Nephron progenitor cell (in vitro differentiated cells): Measurements from ENCODE around the gene CAMKK2.
"Not testable (repeated sequence)": the region's sequence is repeated elsewhere in the genome, so short reads cannot be mapped to it uniquely, and the experiment has no call there.

Experiments
- DNase-seq: peaks from one replicate; pipeline ENCODE4 v3.0.0; 2021
- H3K27ac Mint-ChIP-seq: 2 replicates; pipeline ENCODE4 v1.8.0; 2021; ENCODE audit warnings: mild to moderate bottlenecking, moderate library complexity, mixed read lengths
- H3K27me3 Mint-ChIP-seq: 2 replicates; pipeline ENCODE4 v1.8.0; 2021; ENCODE audit warnings: mild to moderate bottlenecking, low read depth, mixed read lengths; ENCODE audit not compliant: poor library complexity
- H3K36me3 Mint-ChIP-seq: 2 replicates; pipeline ENCODE4 v1.8.0; 2021; ENCODE audit warnings: low read depth, mixed read lengths
- H3K4me1 Mint-ChIP-seq: 2 replicates; pipeline ENCODE4 v1.8.0; 2021; ENCODE audit warnings: mixed read lengths
- H3K4me3 Mint-ChIP-seq: 2 replicates; pipeline ENCODE4 v1.8.0; 2021; ENCODE audit warnings: mild to moderate bottlenecking, moderate library complexity, mixed read lengths
- H3K9me3 Mint-ChIP-seq: 2 replicates; pipeline ENCODE4 v1.8.0; 2021; ENCODE audit warnings: mild to moderate bottlenecking, moderate library complexity, mixed read lengths
- TF ChIP-seq, protein P1 (sequence below): fragments of 200-600 bp; sonication (generic); IDR thresholded peaks from 2 replicates; pipeline ENCODE4 v1.5.0; 2021; ENCODE audit warnings: antibody characterized with exemption

The CAMKK2 gene

DNA sequence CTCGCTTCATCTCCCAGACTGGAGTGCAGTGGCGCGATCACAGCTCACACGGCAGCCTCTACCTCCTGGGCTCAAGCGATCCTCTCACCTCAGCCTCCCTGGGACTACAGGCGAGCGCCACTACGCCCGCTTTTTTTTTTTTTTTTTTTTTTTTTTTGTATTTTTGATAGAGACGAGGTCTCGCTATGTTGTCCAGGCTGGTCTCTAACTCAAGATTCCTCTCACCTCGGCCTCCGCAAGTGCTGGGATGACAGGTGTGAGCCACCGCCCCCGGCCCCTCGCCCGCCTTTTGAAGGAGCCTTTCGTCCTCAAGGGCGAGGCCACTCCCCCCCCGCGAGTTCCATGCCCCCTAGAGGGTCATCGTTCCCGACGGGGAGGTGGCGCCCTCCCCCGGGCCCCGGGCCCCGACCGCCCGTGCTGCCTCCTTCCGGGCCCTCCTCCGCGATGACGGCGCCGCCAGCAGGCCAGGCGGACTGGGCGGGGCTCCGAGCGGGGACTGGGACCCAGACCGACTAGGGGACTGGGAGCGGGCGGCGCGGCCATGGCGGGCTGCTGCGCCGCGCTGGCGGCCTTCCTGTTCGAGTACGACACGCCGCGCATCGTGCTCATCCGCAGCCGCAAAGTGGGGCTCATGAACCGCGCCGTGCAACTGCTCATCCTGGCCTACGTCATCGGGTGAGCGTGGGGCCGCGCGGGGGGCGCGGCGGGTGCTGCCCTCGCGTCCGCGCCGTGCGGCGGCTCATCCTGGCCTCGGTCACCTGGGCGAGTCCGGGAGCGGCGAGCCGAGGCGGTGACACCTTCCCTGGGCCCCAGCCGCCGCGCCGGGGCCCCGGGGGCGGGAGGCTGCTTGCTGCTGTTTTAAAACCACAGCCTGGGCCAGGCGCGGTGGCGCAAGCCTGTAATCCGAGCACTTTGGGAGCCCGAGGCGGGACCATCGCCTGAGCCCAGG, 86.6 kb downstream of the CAMKK2 start, which contains the start of gene P2RX4:
Gene P2RX4 (plus strand): TSS at position 506 of the 949 bp plus-strand sequence. CDS start 36 bp downstream, at position 542.
- Mint-ChIP-seq H3K9me3 (no peaks in the 10 kb centered on the region), H3K36me3 (peaks cover 5% of the 10 kb centered on the region), H3K27me3 (peaks cover 13% of the 10 kb centered on the region), H3K4me1 (peaks cover 8% of the 10 kb centered on the region), H3K4me3 (peak within 1 kb of the TSS; percentile 87), H3K27ac (peak within 1 kb of the TSS; percentile 90)
- TF ChIP-seq, protein P1, sequence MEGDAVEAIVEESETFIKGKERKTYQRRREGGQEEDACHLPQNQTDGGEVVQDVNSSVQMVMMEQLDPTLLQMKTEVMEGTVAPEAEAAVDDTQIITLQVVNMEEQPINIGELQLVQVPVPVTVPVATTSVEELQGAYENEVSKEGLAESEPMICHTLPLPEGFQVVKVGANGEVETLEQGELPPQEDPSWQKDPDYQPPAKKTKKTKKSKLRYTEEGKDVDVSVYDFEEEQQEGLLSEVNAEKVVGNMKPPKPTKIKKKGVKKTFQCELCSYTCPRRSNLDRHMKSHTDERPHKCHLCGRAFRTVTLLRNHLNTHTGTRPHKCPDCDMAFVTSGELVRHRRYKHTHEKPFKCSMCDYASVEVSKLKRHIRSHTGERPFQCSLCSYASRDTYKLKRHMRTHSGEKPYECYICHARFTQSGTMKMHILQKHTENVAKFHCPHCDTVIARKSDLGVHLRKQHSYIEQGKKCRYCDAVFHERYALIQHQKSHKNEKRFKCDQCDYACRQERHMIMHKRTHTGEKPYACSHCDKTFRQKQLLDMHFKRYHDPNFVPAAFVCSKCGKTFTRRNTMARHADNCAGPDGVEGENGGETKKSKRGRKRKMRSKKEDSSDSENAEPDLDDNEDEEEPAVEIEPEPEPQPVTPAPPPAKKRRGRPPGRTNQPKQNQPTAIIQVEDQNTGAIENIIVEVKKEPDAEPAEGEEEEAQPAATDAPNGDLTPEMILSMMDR: no peak
- DNase-seq: peak; percentile 88

DNA sequence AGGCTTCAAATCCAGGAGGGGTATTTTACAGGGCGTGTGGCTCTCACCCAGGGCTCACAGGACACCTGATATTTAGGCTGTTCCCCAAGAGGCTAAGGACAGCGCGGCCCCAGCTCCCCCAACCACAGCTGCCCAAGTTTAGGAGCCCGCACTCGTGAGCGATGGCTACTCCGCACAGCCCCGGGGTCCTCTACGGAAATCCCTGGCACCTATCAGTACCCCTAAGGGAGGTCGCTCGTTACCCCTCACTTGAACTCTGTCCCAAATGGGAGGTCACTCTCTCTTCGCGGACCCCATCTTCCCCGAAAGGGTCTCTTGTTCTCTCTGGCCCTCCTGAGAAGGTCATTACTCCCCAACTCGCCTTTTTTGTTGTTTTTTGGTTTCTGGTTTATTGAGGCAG, 87.3 kb downstream of the CAMKK2 start:
- Mint-ChIP-seq H3K27ac (no peak overlapping the region), H3K9me3 (no peaks in the 10 kb centered on the region), H3K4me1 (peaks cover 8% of the 10 kb centered on the region), H3K36me3 (peaks cover 2% of the 10 kb centered on the region), H3K27me3 (peaks cover 13% of the 10 kb centered on the region), H3K4me3 (peak overlapping the region; percentile 70)
- DNase-seq: no peak
- TF ChIP-seq, protein P1: no peak

DNA sequence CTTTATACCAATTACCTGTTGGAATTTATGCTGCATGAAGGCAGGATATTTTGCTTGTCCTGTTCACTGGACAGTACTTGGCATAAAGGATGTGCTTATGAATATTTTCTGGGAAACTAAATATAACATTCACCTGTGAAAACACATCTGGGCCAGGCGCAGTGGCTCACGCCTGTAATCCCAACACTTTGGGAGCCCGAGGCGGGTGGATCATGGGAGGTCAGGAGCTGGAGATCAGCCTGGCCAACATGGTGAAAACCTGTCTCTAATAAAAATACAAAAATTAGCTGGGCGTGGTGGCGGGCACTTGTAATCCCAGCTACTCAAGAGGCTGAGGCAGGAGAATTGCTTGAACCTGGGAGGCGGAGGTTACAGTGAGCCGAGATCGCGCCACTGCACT, 87.9 kb downstream of the CAMKK2 start:
- H3K36me3 Mint-ChIP-seq: not testable (repeated sequence)
- peak overlapping the region; percentile 70 for H3K4me3 Mint-ChIP-seq

DNA sequence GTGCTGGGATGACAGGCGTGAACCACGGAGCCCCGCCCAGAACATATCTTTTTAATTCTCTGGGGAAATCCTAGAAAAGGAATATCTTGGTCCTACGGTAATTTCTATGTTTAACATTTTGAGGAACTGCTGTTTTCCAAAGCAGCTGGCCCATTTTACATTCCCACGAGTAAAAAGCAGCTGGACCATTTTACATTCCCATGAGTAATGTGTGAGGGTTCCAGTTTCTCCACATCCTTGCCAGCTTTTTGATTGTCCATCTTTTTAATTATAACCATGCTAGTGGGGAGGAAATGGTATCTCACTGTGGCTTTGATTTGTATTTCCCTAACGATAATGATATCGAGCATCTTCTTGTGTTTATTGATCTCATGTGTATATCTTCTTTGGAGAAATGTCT, 91.0 kb downstream of the CAMKK2 start:
- Mint-ChIP-seq H3K27ac (no peak overlapping the region), H3K27me3 (peaks cover 20% of the 10 kb centered on the region), H3K9me3 (no peaks in the 10 kb centered on the region), H3K4me1 (peaks cover under 1% of the 10 kb centered on the region), H3K4me3 (no peak overlapping the region), H3K36me3 (no peaks in the 10 kb centered on the region)
- TF ChIP-seq, protein P1: no peak
- DNase-seq: no peak

More for the DNA sequence above, 87.9 kb downstream of the CAMKK2 start:
- DNase-seq, H3K4me1 Mint-ChIP-seq, H3K9me3 Mint-ChIP-seq: not testable (repeated sequence)
- Mint-ChIP-seq H3K27ac (peak overlapping the region; percentile 29), H3K27me3 (peaks cover 19% of the 10 kb centered on the region)

DNA sequence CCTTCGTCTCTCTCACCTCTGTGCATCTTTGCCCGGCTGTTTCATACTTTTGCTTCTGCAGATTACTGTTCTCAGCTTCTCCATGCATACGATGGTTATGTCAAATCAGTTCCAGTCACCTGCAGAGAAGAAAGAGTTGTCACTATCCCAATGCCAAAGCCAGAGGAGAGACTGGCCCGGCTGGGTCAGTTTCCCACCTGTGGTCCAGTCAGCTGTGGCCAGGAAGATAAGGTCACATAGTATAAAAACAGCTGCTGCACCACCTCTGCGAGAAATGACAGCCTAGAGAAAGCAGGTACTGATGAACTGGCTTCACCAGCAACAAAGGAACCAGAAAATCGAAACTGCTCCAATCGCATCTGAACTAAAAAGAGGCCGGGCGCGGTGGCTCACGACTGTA, 93.0 kb downstream of the CAMKK2 start:
- Mint-ChIP-seq H3K36me3 (no peaks in the 10 kb centered on the region), H3K4me3 (no peak overlapping the region), H3K4me1 (no peaks in the 10 kb centered on the region), H3K27ac (no peak overlapping the region), H3K27me3 (peaks cover 16% of the 10 kb centered on the region), H3K9me3 (no peaks in the 10 kb centered on the region)
- no peak for DNase-seq
- TF ChIP-seq, protein P1: no peak

DNA sequence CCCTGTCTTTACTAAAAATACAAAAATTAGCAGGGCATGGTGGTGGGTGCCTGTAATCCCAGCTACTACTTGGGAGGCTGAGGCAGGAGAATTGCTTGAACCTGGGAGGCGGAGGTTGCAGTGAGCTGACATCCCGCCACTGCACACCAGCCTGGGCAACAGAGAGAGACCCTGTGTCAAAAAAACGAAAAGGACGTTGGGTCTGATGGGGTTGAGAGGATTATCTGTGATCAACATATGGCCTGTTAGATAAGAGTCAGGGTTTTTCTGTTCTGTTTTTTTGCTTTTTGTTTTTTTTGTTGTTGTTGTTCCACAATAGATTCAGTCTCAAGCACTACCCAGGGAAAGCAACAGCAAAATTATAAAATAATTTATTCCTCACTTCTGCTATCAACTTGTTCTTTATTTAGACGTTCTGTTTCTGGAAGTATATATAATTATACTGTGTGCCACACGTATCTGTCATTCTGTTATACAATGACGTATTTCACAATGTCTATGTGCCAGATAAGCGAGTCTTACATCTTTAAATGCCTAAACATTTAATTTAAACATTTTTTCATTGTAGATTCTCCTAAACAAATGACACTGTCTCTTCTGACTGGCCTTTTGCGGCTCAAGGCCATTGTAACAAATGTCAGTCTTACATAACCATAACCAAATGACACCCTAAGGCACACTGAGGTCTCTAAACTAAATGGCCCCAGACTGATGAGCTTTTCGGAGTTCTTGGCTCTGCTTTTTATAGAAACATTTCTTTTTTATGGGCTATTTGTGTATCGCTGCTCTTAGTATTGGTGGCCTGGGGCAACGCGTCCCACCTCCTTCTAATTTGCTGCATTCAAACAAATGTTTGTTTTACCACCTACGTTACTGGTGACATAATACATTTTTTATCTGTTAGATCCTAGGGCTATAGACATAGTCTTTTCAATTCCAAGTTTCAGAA, 93.8 kb downstream of the CAMKK2 start:
- Mint-ChIP-seq H3K9me3 (no peaks in the 10 kb centered on the region), H3K27ac (no peak overlapping the region), H3K27me3 (peaks cover 9% of the 10 kb centered on the region), H3K4me1 (no peaks in the 10 kb centered on the region), H3K4me3 (no peak overlapping the region), H3K36me3 (no peaks in the 10 kb centered on the region)
- TF ChIP-seq, protein P1: no peak
- DNase-seq: no peak

DNA sequence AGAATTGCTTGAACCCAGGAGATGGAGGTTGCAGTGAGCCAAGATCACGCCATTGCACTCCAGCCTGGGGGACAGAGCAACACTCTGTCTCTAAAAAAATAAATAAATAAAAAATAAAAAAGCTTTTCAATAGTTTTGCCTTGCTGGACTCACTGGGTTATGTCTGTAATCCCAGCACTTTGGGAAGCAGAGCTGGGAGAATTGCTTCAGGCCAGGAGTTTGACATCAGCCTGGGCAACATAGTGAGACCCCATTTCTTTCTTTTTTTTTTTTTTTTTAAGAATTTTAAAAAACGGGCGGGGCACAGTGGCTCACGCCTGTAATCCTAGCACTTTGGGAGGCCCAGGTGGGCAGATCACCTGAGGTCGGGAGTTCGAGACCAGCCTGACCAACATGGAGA, 95.4 kb downstream of the CAMKK2 start:
- H3K27me3 Mint-ChIP-seq: not testable (repeated sequence)

More for the DNA sequence above, 95.4 kb downstream of the CAMKK2 start:
- not testable (repeated sequence) for H3K9me3 Mint-ChIP-seq, H3K4me1 Mint-ChIP-seq, H3K27ac Mint-ChIP-seq, H3K4me3 Mint-ChIP-seq, H3K36me3 Mint-ChIP-seq, DNase-seq
